ENCODE measurements around the gene LDLRAD4.

Gene LDLRAD4

DNA sequence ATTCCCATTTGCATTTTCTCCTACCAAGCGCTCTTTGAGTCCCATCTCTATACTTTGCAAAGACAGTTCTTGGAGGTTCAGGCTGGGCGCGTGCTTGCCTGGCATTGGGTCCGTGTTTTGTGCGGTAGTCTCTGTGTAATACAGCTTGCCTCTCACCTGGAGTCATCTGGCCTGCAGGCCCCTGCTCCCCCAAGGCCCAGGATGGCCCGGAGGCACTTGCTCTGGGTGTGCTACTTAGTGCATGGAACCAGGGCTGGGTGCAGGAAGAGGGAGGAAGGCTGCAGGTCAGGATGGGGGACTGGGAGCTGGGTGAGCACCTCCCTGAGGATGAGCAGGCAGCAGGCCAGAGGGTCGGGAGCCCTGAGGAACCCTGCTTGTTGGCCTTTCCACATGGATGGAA lies 220.9 kb downstream of the LDLRAD4 start:
- no peak for DNase-seq (ENCODE audit: low read depth, low spot score)
- H3K27me3 ChIP-seq (ENCODE audit: control insufficient read depth, insufficient read depth, low read length), result no peaks in the 10 kb centered on the region
- H3K27ac ChIP-seq (ENCODE audit: low read length), result no peak overlapping the region
- H3K4me3 ChIP-seq (ENCODE audit: low read length), result no peak overlapping the region
- H3K9me3 ChIP-seq (ENCODE audit: control insufficient read depth, insufficient read depth, low read length), result no peaks in the 10 kb centered on the region
- no CpG with 5 or more reads among the region's 7 CpGs for WGBS (ENCODE audit: insufficient coverage, insufficient read length)
- H3K36me3 ChIP-seq (ENCODE audit: control insufficient read depth, insufficient read depth, low read length), result no peaks in the 10 kb centered on the region
- no peaks in the 10 kb centered on the region for H3K4me1 ChIP-seq (ENCODE audit: control insufficient read depth, insufficient read depth, low read length)

DNA sequence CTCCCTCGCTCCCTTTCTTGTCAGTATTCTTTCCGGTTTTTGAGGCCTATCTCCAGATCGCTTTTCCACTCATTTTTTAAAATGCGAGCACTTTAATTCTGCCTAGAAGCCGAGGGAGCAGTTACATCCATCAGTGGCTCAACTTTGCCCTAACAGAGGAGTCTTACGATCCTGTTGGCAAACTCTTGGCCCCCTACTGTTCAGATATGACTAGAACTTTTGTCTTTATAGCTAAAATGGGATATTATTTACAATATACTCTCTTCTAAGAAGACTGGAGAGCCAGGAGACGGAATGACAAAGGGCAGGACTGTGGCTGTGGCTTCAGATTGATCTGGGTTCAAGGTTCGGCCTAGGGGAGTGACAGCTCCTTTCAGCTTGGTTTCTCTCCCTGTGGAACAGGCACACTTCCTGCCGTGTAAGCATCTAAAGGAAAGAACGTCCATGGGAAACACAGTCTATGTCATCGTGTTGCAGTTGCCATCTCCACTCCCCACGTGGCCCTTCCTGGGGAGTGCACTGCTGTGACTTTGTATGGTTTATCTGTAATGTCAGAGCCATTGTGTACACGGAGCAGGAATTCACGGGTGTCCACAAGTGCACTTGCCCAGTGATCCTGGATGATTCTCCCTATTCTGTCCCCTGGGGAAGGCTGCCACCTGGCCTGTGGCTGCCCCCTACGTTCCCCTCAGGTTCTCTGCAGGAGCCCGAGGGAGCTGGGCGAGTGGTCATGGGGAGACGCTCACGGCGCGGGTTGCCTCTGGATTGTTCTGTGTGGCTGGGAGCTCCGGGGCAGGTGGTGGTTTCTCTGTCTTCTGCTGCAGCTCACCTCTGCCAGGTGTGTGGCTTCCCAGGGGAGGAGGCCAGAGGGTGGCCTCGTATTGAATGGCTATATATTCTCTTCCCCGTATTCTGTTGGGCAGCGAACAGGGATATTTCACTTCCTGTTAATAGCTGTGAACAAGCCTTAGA lies 222.0 kb downstream of the LDLRAD4 start:
- no peak for DNase-seq (ENCODE audit: low read depth, low spot score)
- H3K27me3 ChIP-seq (ENCODE audit: control insufficient read depth, insufficient read depth, low read length), result no peaks in the 10 kb centered on the region
- H3K4me1 ChIP-seq (ENCODE audit: control insufficient read depth, insufficient read depth, low read length), result no peaks in the 10 kb centered on the region
- no peak overlapping the region for H3K4me3 ChIP-seq (ENCODE audit: low read length)
- no peak overlapping the region for H3K27ac ChIP-seq (ENCODE audit: low read length)
- no peaks in the 10 kb centered on the region for H3K36me3 ChIP-seq (ENCODE audit: control insufficient read depth, insufficient read depth, low read length)
- no CpG with 5 or more reads among the region's 25 CpGs for WGBS (ENCODE audit: insufficient coverage, insufficient read length)
- no peaks in the 10 kb centered on the region for H3K9me3 ChIP-seq (ENCODE audit: control insufficient read depth, insufficient read depth, low read length)

DNA sequence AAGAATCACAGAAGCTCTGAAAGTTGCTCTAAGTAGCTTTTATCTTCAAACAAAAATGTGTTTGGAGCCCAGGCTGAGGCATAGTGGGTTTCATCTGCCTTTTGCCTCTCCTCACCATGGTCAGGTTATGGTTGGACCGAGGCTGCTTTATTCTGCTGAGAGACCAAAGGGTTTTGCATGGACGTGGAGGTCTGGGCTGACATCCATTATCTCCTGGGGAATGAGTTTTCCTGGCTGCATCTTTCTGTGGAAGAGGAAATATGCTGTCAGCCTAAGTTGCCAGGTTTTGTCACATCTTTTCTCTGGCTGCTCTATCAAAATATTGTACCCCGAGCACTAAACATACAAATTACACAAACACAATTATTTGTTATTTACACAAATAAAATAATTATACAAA lies 223.2 kb downstream of the LDLRAD4 start:
- Histone ChIP-seq H3K4me1 (ENCODE audit: control insufficient read depth, insufficient read depth, low read length) (no peaks in the 10 kb centered on the region), H3K27me3 (ENCODE audit: control insufficient read depth, insufficient read depth, low read length) (no peaks in the 10 kb centered on the region), H3K36me3 (ENCODE audit: control insufficient read depth, insufficient read depth, low read length) (no peaks in the 10 kb centered on the region), H3K27ac (ENCODE audit: low read length) (no peak overlapping the region), H3K4me3 (ENCODE audit: low read length) (no peak overlapping the region), H3K9me3 (ENCODE audit: control insufficient read depth, insufficient read depth, low read length) (no peaks in the 10 kb centered on the region)
- DNase-seq (ENCODE audit: low read depth, low spot score), result no peak
- 100% methylated on average over 1 of the region's 3 CpGs for WGBS (ENCODE audit: insufficient coverage, insufficient read length)

DNA sequence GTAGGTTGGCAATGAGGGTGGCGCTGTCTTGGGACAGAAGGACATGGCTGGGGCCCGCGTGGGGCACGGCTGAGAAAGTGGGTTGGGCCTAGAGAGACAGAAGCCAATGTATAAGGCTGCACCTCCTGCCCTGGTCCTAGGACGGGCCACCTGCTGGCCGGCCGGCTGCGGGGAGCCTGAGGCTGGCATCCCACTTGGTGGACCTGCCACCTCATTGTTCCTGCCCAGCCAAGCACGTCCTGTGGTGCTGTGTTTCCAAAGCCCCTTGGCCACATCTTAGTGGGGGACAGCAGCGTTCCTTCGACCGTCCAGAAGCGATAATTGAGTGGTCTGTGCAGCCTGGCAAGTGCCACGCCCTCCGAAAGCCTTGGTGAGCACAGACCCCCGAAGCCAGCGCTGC lies 223.9 kb downstream of the LDLRAD4 start:
- no peaks in the 10 kb centered on the region for H3K4me1 ChIP-seq (ENCODE audit: control insufficient read depth, insufficient read depth, low read length)
- no CpG with 5 or more reads among the region's 17 CpGs for WGBS (ENCODE audit: insufficient coverage, insufficient read length)

DNA sequence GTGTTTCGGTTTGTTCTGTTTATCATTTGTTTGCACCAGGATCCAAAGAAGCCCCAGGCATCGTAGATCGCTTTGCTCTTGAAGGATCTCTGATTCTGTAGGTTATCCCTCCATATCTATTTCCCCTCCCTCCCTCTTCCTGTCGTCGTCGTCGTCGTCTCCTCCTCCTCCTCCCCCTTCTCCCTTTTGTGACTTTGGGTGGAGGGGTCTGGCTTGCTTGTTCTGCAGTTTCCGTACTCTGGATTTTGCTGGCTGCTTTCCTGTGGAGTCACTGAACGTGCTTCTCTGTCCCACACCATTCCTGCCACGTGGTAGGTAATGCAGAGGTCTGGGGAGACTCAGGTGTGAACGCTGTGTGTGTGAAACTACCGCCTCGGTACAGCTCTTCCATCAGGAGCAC lies 225.0 kb downstream of the LDLRAD4 start:
- H3K27me3 ChIP-seq (ENCODE audit: control insufficient read depth, insufficient read depth, low read length), result no peaks in the 10 kb centered on the region
- no peak for DNase-seq (ENCODE audit: low read depth, low spot score)

More for the DNA sequence above, 223.9 kb downstream of the LDLRAD4 start:
- Histone ChIP-seq H3K9me3 (ENCODE audit: control insufficient read depth, insufficient read depth, low read length) (no peaks in the 10 kb centered on the region), H3K4me3 (ENCODE audit: low read length) (no peak overlapping the region), H3K27ac (ENCODE audit: low read length) (no peak overlapping the region), H3K27me3 (ENCODE audit: control insufficient read depth, insufficient read depth, low read length) (no peaks in the 10 kb centered on the region), H3K36me3 (ENCODE audit: control insufficient read depth, insufficient read depth, low read length) (no peaks in the 10 kb centered on the region)
- DNase-seq (ENCODE audit: low read depth, low spot score), result no peak

DNA sequence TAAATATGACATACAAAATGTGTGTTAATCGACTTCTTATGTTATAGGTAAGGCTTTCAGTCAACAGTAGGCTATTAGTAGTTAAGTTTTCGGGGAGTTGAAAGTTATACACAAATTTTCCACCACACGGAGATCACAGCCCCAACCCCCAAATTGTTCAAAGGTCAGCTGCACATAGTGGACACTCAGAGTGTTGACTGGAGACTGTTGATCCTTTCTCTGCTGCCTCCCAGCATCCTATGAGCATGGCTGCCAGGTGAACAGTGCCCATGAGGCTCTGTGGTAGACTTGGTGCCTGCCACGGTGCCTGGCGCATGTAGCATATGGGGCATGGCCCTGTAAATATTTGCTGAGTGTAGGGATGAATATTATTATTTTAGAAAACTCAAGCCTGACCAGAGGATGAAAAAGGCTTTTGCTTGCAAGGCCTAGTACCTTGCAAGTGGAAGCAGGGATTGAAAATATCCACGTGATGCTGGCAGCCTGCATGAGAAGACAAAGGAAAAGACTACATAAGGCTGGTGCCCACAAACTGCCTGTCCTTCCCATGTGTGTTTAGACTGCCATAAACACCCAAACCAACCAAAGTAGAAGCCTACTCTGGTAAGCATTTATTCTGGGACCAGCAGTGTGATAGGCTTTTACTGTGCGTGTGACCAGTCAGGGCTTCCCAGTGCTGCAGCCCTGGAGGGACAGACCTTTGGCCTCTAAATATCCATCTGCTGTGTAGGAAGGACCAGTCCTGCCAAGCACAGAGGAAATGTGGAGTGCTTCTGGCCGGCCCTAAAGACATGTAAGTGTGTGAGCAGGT lies 226.1 kb downstream of the LDLRAD4 start:
- no peaks in the 10 kb centered on the region for H3K27me3 ChIP-seq (ENCODE audit: control insufficient read depth, insufficient read depth, low read length)
- no CpG with 5 or more reads among the region's 8 CpGs for WGBS (ENCODE audit: insufficient coverage, insufficient read length)
- DNase-seq (ENCODE audit: low read depth, low spot score), result no peak
- no peaks in the 10 kb centered on the region for H3K36me3 ChIP-seq (ENCODE audit: control insufficient read depth, insufficient read depth, low read length)
- no peaks in the 10 kb centered on the region for H3K9me3 ChIP-seq (ENCODE audit: control insufficient read depth, insufficient read depth, low read length)
- H3K4me1 ChIP-seq (ENCODE audit: control insufficient read depth, insufficient read depth, low read length), result no peaks in the 10 kb centered on the region
- no peak overlapping the region for H3K4me3 ChIP-seq (ENCODE audit: low read length)
- H3K27ac ChIP-seq (ENCODE audit: low read length), result no peak overlapping the region

More for the DNA sequence above, 225.0 kb downstream of the LDLRAD4 start:
- Histone ChIP-seq H3K27ac (ENCODE audit: low read length) (no peak overlapping the region), H3K4me1 (ENCODE audit: control insufficient read depth, insufficient read depth, low read length) (no peaks in the 10 kb centered on the region), H3K9me3 (ENCODE audit: control insufficient read depth, insufficient read depth, low read length) (no peaks in the 10 kb centered on the region), H3K4me3 (ENCODE audit: low read length) (no peak overlapping the region), H3K36me3 (ENCODE audit: control insufficient read depth, insufficient read depth, low read length) (no peaks in the 10 kb centered on the region)
- no CpG with 5 or more reads among the region's 14 CpGs for WGBS (ENCODE audit: insufficient coverage, insufficient read length)

DNA sequence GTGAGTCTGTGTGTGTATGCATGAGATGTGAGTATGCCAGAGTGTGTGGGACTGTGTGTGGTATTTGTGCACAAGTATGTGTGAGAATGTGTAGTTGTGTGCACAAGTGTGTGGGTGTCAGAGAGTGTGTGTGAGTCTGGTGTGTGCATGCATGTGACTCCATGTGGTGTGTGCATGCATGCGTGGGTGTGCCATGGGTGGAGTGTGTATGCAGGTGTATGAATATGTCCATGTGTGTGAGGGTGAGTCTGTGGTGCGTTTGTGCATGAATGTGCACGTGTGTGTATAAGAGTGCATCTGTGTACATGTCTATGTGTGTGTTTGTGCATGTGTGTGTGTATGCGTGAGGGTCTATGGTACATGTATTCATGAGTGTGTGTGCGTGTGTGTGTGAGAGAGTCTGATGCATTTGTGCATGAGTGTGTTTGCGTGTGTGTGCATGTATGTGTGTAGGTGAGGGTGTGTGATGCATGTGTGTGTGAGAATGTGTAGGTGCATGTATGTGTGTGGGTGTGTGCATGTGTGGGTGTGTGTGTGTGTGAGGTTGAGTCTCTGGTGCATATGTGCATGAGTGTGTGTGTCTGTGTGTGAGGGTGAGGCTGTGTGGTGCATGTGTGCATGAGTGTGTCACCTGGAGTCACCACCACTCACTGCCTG lies 226.8 kb downstream of the LDLRAD4 start:
- no peaks in the 10 kb centered on the region for H3K36me3 ChIP-seq (ENCODE audit: control insufficient read depth, insufficient read depth, low read length)

DNA sequence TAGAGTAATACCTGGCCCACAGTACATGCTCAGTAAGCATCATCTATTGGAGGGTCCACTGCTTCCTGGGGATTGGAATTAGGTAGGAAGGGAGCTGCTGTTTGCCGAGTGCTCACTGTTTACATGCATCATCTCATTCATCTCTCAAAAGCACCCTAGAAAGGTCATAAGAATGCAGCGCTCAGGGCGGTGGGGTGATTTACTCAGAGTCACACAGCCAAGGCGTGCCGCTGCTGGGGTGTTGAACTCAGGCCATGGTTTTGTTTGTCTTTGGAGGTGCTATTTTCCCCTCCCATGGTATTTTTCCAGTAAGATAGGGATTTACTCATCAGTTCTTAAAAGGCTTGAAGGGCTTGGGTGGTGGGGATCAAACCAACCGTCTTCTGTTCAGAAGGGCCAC lies 227.5 kb downstream of the LDLRAD4 start:
- no peak for DNase-seq (ENCODE audit: low read depth, low spot score)
- Histone ChIP-seq H3K27ac (ENCODE audit: low read length) (no peak overlapping the region), H3K36me3 (ENCODE audit: control insufficient read depth, insufficient read depth, low read length) (no peaks in the 10 kb centered on the region), H3K4me3 (ENCODE audit: low read length) (no peak overlapping the region), H3K4me1 (ENCODE audit: control insufficient read depth, insufficient read depth, low read length) (no peaks in the 10 kb centered on the region), H3K27me3 (ENCODE audit: control insufficient read depth, insufficient read depth, low read length) (no peaks in the 10 kb centered on the region), H3K9me3 (ENCODE audit: control insufficient read depth, insufficient read depth, low read length) (no peaks in the 10 kb centered on the region)
- no CpG with 5 or more reads among the region's 6 CpGs for WGBS (ENCODE audit: insufficient coverage, insufficient read length)

More for the DNA sequence above, 226.8 kb downstream of the LDLRAD4 start:
- no peak for DNase-seq (ENCODE audit: low read depth, low spot score)
- no CpG with 5 or more reads among the region's 6 CpGs for WGBS (ENCODE audit: insufficient coverage, insufficient read length)
- no peak overlapping the region for H3K27ac ChIP-seq (ENCODE audit: low read length)
- H3K9me3 ChIP-seq (ENCODE audit: control insufficient read depth, insufficient read depth, low read length), result no peaks in the 10 kb centered on the region
- no peaks in the 10 kb centered on the region for H3K27me3 ChIP-seq (ENCODE audit: control insufficient read depth, insufficient read depth, low read length)
- H3K4me3 ChIP-seq (ENCODE audit: low read length), result no peak overlapping the region
- H3K4me1 ChIP-seq (ENCODE audit: control insufficient read depth, insufficient read depth, low read length), result no peaks in the 10 kb centered on the region

DNA sequence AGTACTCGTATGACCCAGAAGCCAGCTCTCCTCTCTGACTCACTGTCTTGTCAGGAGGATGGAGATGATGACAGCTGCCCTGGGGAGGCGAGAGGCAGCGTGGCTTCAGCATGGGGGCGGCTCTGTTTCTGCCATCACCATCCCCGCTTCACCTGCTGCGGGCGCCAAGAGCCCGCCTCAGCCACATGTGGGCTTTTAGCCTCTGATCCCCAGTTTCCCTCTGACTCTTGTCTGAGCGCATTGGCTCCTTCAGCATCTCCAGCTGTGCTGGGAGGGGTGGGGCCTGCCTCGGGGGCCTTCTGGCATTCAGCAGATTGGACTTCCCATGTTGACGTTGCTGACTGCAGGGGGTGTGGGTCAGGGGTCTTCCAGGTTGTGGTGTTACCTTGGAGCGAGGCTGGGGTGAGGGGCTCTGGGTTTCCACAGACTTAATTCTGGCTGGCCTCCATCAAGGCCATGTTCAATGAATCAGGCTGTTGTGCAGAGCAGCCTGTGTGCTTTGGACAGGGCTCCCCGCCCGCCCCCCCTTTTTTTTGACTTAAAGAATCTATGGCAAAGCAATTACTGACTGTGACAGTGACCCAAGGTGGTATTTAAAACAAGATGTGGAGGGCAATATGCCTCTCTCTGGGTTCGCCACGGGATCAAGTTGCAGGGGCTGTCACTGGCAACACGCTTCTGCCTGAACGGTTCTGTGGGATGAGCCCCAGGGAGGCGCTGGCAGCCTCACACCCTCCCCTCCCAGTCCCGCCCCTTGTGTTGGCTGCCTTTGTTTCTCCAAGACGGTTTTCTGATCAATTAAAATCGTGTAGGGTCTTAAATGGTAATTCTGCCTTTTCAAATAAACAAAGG lies 228.3 kb downstream of the LDLRAD4 start:
- WGBS (ENCODE audit: insufficient coverage, insufficient read length), result no CpG with 5 or more reads among the region's 22 CpGs
- Histone ChIP-seq H3K27me3 (ENCODE audit: control insufficient read depth, insufficient read depth, low read length) (no peaks in the 10 kb centered on the region), H3K9me3 (ENCODE audit: control insufficient read depth, insufficient read depth, low read length) (no peaks in the 10 kb centered on the region), H3K36me3 (ENCODE audit: control insufficient read depth, insufficient read depth, low read length) (no peaks in the 10 kb centered on the region), H3K4me1 (ENCODE audit: control insufficient read depth, insufficient read depth, low read length) (peaks cover 3% of the 10 kb centered on the region; the same call in 1 of the 2 replicates), H3K27ac (ENCODE audit: low read length) (no peak overlapping the region), H3K4me3 (ENCODE audit: low read length) (no peak overlapping the region)
- no peak for DNase-seq (ENCODE audit: low read depth, low spot score)
